Measurements from ENCODE around the gene USHBP1. TPM values are rescaled to one million over a fixed set of nuclear protein-coding genes. Genes with fewer than 3 reads are reported as not detected.
A peak's percentile ranks its signal among the peaks of the same experiment; 100 is the strongest.

The USHBP1 gene
- total RNA-seq, 1 donor from 2014 or later = not detected

- no peak for DNase-seq (ENCODE audit: extremely low spot score, unreplicated experiment)
- peaks cover 7% of the 10 kb centered on the region for H3K4me1 Mint-ChIP-seq (ENCODE audit: unreplicated experiment)
- peaks cover 26% of the 10 kb centered on the region for H3K36me3 Mint-ChIP-seq (ENCODE audit: unreplicated experiment)
- no peaks in the 10 kb centered on the region for H3K9me3 Mint-ChIP-seq (ENCODE audit: unreplicated experiment)
- H3K27ac Mint-ChIP-seq (ENCODE audit: unreplicated experiment) = peak overlapping the region; percentile 12
- no peak for TF ChIP-seq CTCF (IDR thresholded peaks at IDR 0.05)
- no peak overlapping the region for H3K4me3 Mint-ChIP-seq (ENCODE audit: unreplicated experiment)
- no peaks in the 10 kb centered on the region for H3K27me3 Mint-ChIP-seq (ENCODE audit: unreplicated experiment)
These were observed 55.2 kb downstream of the USHBP1 start for GRCh38 chr19:17209126-17210036.

- TF ChIP-seq CTCF (IDR thresholded peaks at IDR 0.05) = no peak
- Mint-ChIP-seq H3K27ac (ENCODE audit: unreplicated experiment) (no peak overlapping the region), H3K27me3 (ENCODE audit: unreplicated experiment) (no peaks in the 10 kb centered on the region), H3K36me3 (ENCODE audit: unreplicated experiment) (peaks cover 35% of the 10 kb centered on the region), H3K4me1 (ENCODE audit: unreplicated experiment) (peaks cover 5% of the 10 kb centered on the region), H3K9me3 (ENCODE audit: unreplicated experiment) (no peaks in the 10 kb centered on the region), H3K4me3 (ENCODE audit: unreplicated experiment) (no peak overlapping the region)
- DNase-seq (ENCODE audit: extremely low spot score, unreplicated experiment) = no peak
These were observed 57.6 kb downstream of the USHBP1 start for GRCh38 chr19:17206736-17207581.

- peak; percentile 56 for TF ChIP-seq CTCF (IDR thresholded peaks at IDR 0.05)
- Mint-ChIP-seq H3K4me3 (ENCODE audit: unreplicated experiment) (no peak overlapping the region), H3K9me3 (ENCODE audit: unreplicated experiment) (no peaks in the 10 kb centered on the region), H3K27ac (ENCODE audit: unreplicated experiment) (no peak overlapping the region), H3K27me3 (ENCODE audit: unreplicated experiment) (no peaks in the 10 kb centered on the region), H3K4me1 (ENCODE audit: unreplicated experiment) (peaks cover 5% of the 10 kb centered on the region), H3K36me3 (ENCODE audit: unreplicated experiment) (peaks cover 47% of the 10 kb centered on the region)
- DNase-seq (ENCODE audit: extremely low spot score, unreplicated experiment) = no peak
These were observed 59.1 kb downstream of the USHBP1 start for GRCh38 chr19:17205237-17206140.

GRCh38 chr19:17202713-17203112 is 61.8 kb downstream of the USHBP1 start:
- Mint-ChIP-seq H3K4me1 (ENCODE audit: unreplicated experiment) (no peaks in the 10 kb centered on the region), H3K4me3 (ENCODE audit: unreplicated experiment) (no peak overlapping the region), H3K27me3 (ENCODE audit: unreplicated experiment) (no peaks in the 10 kb centered on the region), H3K9me3 (ENCODE audit: unreplicated experiment) (no peaks in the 10 kb centered on the region), H3K27ac (ENCODE audit: unreplicated experiment) (no peak overlapping the region), H3K36me3 (ENCODE audit: unreplicated experiment) (peaks cover 54% of the 10 kb centered on the region)
- DNase-seq (ENCODE audit: extremely low spot score, unreplicated experiment) = peak; percentile 77
- no peak for TF ChIP-seq CTCF (IDR thresholded peaks at IDR 0.05)

Data from osteocyte (in vitro differentiated cells).